Measurements from ENCODE around the gene GCSAM.

GCSAM gene

GRCh38 chr3:112132975-112133448 lies at the start of gene GCSAM:
Gene GCSAM (minus strand): TSS chr3:112133248. CDS start chr3:112133120, 128 bp downstream.
- FAIRE-seq, result no peak

GRCh38 chr3:112175646-112176045 lies 42.6 kb upstream of the GCSAM start:
- FAIRE-seq, result no peak

- no peak for FAIRE-seq
Measured at GRCh38 chr3:112175037-112175436, 42.0 kb upstream of the GCSAM start.

- FAIRE-seq, result no peak
Measured at GRCh38 chr3:112171144-112171543, 38.1 kb upstream of the GCSAM start.

GRCh38 chr3:112170046-112170445 lies 37.0 kb upstream of the GCSAM start:
- no peak for FAIRE-seq

GRCh38 chr3:112167758-112168157 lies 34.7 kb upstream of the GCSAM start:
- no peak for FAIRE-seq

GRCh38 chr3:112149136-112149535 lies 16.1 kb upstream of the GCSAM start:
- no peak for FAIRE-seq

GRCh38 chr3:112143689-112144088 lies 10.6 kb upstream of the GCSAM start:
- FAIRE-seq, result no peak

- FAIRE-seq, result no peak
Measured at GRCh38 chr3:112143251-112143650, 10.2 kb upstream of the GCSAM start.

- no peak for FAIRE-seq
Measured at GRCh38 chr3:112141293-112141692, 8.2 kb upstream of the GCSAM start.

- FAIRE-seq, result no peak
Measured at GRCh38 chr3:112140584-112140983, 7.5 kb upstream of the GCSAM start.

- FAIRE-seq, result no peak
Measured at GRCh38 chr3:112138219-112138969, 5.3 kb upstream of the GCSAM start.

GRCh38 chr3:112137781-112138180 lies 4.7 kb upstream of the GCSAM start:
- no peak for FAIRE-seq

GRCh38 chr3:112136959-112137693 lies 4.1 kb upstream of the GCSAM start:
- no peak for FAIRE-seq

- no peak for FAIRE-seq
Measured at GRCh38 chr3:112136046-112136445, 3.0 kb upstream of the GCSAM start.

- no peak for FAIRE-seq
Measured at GRCh38 chr3:112134335-112135124, 1.5 kb upstream of the GCSAM start.

GRCh38 chr3:112133626-112134334 lies 732 bp upstream of the GCSAM start:
- no peak for FAIRE-seq

GRCh38 chr3:112132554-112132953 lies 494 bp downstream of the GCSAM start:
- no peak for FAIRE-seq

GRCh38 chr3:112132088-112132487 lies 960 bp downstream of the GCSAM start:
- no peak for FAIRE-seq

- no peak for FAIRE-seq
Measured at GRCh38 chr3:112131111-112131510, 1.9 kb downstream of the GCSAM start.

GRCh38 chr3:112130638-112130993 lies 2.4 kb downstream of the GCSAM start:
- FAIRE-seq, result no peak

- no peak for FAIRE-seq
Measured at GRCh38 chr3:112129925-112130637, 3.0 kb downstream of the GCSAM start.

Data from TTC549 (cell line).